Measurements from ENCODE around the gene GXYLT1. TPM values are rescaled to one million over a fixed set of nuclear protein-coding genes. Genes with fewer than 3 reads are reported as not detected.

Gene GXYLT1
- total RNA-seq, 1 experiment from 2014 or later: 28.1 TPM

DNA sequence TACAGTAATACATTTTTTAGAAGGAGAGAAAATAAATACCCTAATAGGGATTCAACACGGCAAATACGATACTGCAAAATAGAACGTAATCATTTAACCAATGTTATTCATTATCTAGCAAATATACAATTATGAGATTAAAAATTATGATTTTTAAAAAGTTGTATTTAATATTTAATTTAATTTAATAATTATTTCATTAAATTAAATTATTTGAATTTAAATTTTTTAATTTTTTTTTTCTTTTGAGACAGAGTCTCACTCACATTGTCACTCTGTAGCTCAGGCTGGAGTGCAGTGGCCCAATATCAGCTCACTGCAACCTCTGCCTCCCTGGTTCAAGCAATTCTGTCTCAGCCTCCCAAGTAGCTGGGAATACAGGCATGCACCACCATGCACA, 42.0 kb downstream of the GXYLT1 start:
- Histone ChIP-seq H3K36me3 (ENCODE audit: control insufficient read depth, insufficient read depth, low read length) (no peaks in the 10 kb centered on the region), H3K27me3 (replicated peaks; ENCODE audit: control insufficient read depth, insufficient read depth, low read length) (no peaks in the 10 kb centered on the region), H3K9me3 (no peaks in the 10 kb centered on the region), H3K4me3 (ENCODE audit: low read depth, low read length) (no peak overlapping the region), H3K4me1 (no peaks in the 10 kb centered on the region)
- Mint-ChIP-seq H3K27me3 (ENCODE audit: insufficient read depth, unreplicated experiment) (no peaks in the 10 kb centered on the region), H3K9me3 (ENCODE audit: unreplicated experiment) (no peaks in the 10 kb centered on the region), H3K36me3 (ENCODE audit: insufficient read depth, unreplicated experiment) (peaks cover 12% of the 10 kb centered on the region), H3K4me3 (ENCODE audit: unreplicated experiment) (no peak overlapping the region), H3K4me1 (ENCODE audit: low read depth, unreplicated experiment) (no peaks in the 10 kb centered on the region), H3K27ac (ENCODE audit: unreplicated experiment) (no peak overlapping the region)
- intact Hi-C loops (cut with micrococcal nuclease; ENCODE audit: unreplicated experiment): no loop called here
- no TSS peak for BruUV-seq (replicated peaks)
- DNase-seq: no peak
- no peak for TF ChIP-seq CTCF (IDR thresholded peaks at IDR 0.05; ENCODE audit: insufficient read depth in 1 of 2, low read depth in 1 of 2, low read length in 1 of 2, severe bottlenecking in 1 of 2, unreplicated experiment in 1 of 2)
- POLR2A ChIA-PET: no interaction called here
- CTCF ChIA-PET: no interaction called here

DNA sequence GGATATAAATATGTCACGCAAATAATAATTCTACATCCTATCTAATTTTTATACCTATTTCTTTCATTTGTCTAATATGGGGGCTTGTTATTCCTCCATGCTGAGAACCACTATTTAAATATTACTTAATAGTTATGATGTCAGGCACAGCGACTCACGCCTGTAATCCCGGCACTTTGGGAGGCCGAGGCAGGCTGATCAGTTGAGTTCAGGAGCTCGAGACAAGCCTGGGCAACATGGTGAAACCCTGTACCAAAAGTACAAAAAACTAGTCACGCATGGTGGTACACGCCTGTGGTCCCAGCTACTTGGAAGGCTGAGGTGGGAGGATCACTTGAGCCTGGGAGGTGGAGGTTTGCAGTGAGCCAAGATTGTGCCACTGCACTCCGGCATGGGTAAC, 45.2 kb downstream of the GXYLT1 start:
- H3K9me3 Mint-ChIP-seq (ENCODE audit: unreplicated experiment): no peaks in the 10 kb centered on the region
- TF ChIP-seq CTCF (IDR thresholded peaks at IDR 0.05; ENCODE audit: insufficient read depth in 1 of 2, low read depth in 1 of 2, low read length in 1 of 2, severe bottlenecking in 1 of 2, unreplicated experiment in 1 of 2): no peak
- intact Hi-C loops (cut with micrococcal nuclease; ENCODE audit: unreplicated experiment): no loop called here
- no peaks in the 10 kb centered on the region for H3K36me3 ChIP-seq (ENCODE audit: control insufficient read depth, insufficient read depth, low read length)
- no peak overlapping the region for H3K4me3 Mint-ChIP-seq (ENCODE audit: unreplicated experiment)
- no peaks in the 10 kb centered on the region for H3K9me3 ChIP-seq
- H3K4me1 Mint-ChIP-seq (ENCODE audit: low read depth, unreplicated experiment): no peaks in the 10 kb centered on the region
- POLR2A ChIA-PET: no interaction called here
- peaks cover 25% of the 10 kb centered on the region for H3K36me3 Mint-ChIP-seq (ENCODE audit: insufficient read depth, unreplicated experiment)
- H3K4me1 ChIP-seq: no peaks in the 10 kb centered on the region
- no peaks in the 10 kb centered on the region for H3K27me3 ChIP-seq (replicated peaks; ENCODE audit: control insufficient read depth, insufficient read depth, low read length)
- no TSS peak for BruUV-seq (replicated peaks)
- H3K27ac Mint-ChIP-seq (ENCODE audit: unreplicated experiment): no peak overlapping the region
- no peak for DNase-seq
- CTCF ChIA-PET: no interaction called here
- H3K4me3 ChIP-seq (ENCODE audit: low read depth, low read length): no peak overlapping the region
- H3K27me3 Mint-ChIP-seq (ENCODE audit: insufficient read depth, unreplicated experiment): no peaks in the 10 kb centered on the region

- Mint-ChIP-seq H3K27me3 (ENCODE audit: insufficient read depth, unreplicated experiment) (no peaks in the 10 kb centered on the region), H3K4me1 (ENCODE audit: low read depth, unreplicated experiment) (no peaks in the 10 kb centered on the region), H3K9me3 (ENCODE audit: unreplicated experiment) (no peaks in the 10 kb centered on the region), H3K4me3 (ENCODE audit: unreplicated experiment) (no peak overlapping the region), H3K27ac (ENCODE audit: unreplicated experiment) (no peak overlapping the region), H3K36me3 (ENCODE audit: insufficient read depth, unreplicated experiment) (peaks cover 29% of the 10 kb centered on the region)
- ChIA-PET POLR2A (no interaction called here), CTCF (no interaction called here)
- Histone ChIP-seq H3K27me3 (replicated peaks; ENCODE audit: control insufficient read depth, insufficient read depth, low read length) (no peaks in the 10 kb centered on the region), H3K36me3 (ENCODE audit: control insufficient read depth, insufficient read depth, low read length) (no peaks in the 10 kb centered on the region), H3K4me1 (no peaks in the 10 kb centered on the region), H3K4me3 (ENCODE audit: low read depth, low read length) (no peak overlapping the region), H3K9me3 (no peaks in the 10 kb centered on the region)
- no TSS peak for BruUV-seq (replicated peaks)
- DNase-seq: no peak
- intact Hi-C loops (cut with micrococcal nuclease; ENCODE audit: unreplicated experiment): no loop called here
- no peak for TF ChIP-seq CTCF (IDR thresholded peaks at IDR 0.05; ENCODE audit: insufficient read depth in 1 of 2, low read depth in 1 of 2, low read length in 1 of 2, severe bottlenecking in 1 of 2, unreplicated experiment in 1 of 2)
Observed at GRCh38 chr12:42097971-42098370, 46.7 kb downstream of the GXYLT1 start.

All from Caco-2 (cell line).